Smooth muscle cell (in vitro differentiated cells): ENCODE measurements around the gene APOBEC2. TPM values are rescaled to one million over a fixed set of nuclear protein-coding genes. Genes with fewer than 3 reads are reported as not detected.
A peak's percentile ranks its signal among the peaks of the same experiment; 100 is the strongest.

Source experiments
- DNase-seq: peaks from one replicate; lab custom pipeline; 2025; ENCODE audit not compliant: unreplicated experiment; lab: John Stamatoyannopoulos, UW
- H2AFZ ChIP-seq: fragments of 200-600 bp; sonication (generic); 2 replicates; pipeline ENCODE4 v1.6.0; 2016; ENCODE audit warnings: antibody characterized with exemption, low read depth, mild to moderate bottlenecking
- H3F3A ChIP-seq: fragments of 200-600 bp; sonication (generic); 2 replicates; pipeline ENCODE4 v1.6.0; 2017; ENCODE audit warnings: antibody characterized with exemption, low read depth
- H3K27ac ChIP-seq: fragments of 200-600 bp; sonication (generic); 2 replicates; pipeline ENCODE4 v1.5.1; 2016; ENCODE audit warnings: low read depth, mild to moderate bottlenecking
- H3K27me3 ChIP-seq: fragments of 200-600 bp; sonication (generic); 2 replicates; pipeline ENCODE4 v1.6.1; 2016; ENCODE audit warnings: low read depth, mild to moderate bottlenecking
- H3K36me3 ChIP-seq: fragments of 200-600 bp; sonication (generic); 2 replicates; pipeline ENCODE4 v1.5.1; 2016; ENCODE audit warnings: low read depth
- H3K4me1 ChIP-seq: fragments of 200-600 bp; sonication (generic); 2 replicates; pipeline ENCODE4 v1.5.1; 2016; ENCODE audit warnings: low read depth
- H3K4me2 ChIP-seq: fragments of 200-600 bp; sonication (generic); 2 replicates; pipeline ENCODE4 v1.6.0; 2016; ENCODE audit warnings: mild to moderate bottlenecking
- H3K4me3 ChIP-seq: fragments of 200-600 bp; sonication (generic); 2 replicates; pipeline ENCODE4 v1.5.1; 2016; ENCODE audit warnings: mild to moderate bottlenecking
- H3K79me2 ChIP-seq: fragments of 200-600 bp; sonication (generic); 2 replicates; pipeline ENCODE4 v1.6.0; 2016; ENCODE audit warnings: low read depth, mild to moderate bottlenecking
- H3K9ac ChIP-seq: fragments of 200-600 bp; sonication (generic); 2 replicates; pipeline ENCODE4 v1.6.0; 2016; ENCODE audit warnings: low read depth
- H3K9me3 ChIP-seq: fragments of 200-600 bp; sonication (generic); replicated peaks from 2 replicates; pipeline ENCODE4 v1.5.1; 2016; ENCODE audit warnings: low read depth
- H4K20me1 ChIP-seq: fragments of 200-600 bp; sonication (generic); 2 replicates; pipeline ENCODE4 v1.6.0; 2016; ENCODE audit warnings: low read depth
- CTCF ChIP-seq: fragments of 200-600 bp; sonication (generic); IDR thresholded peaks from 2 replicates; pipeline ENCODE4 v1.5.1; 2017; ENCODE audit warnings: borderline replicate concordance, mild to moderate bottlenecking, antibody characterized with exemption; ENCODE audit not compliant: insufficient read depth, poor library complexity, severe bottlenecking
- WGBS: methylation state at CpG from one replicate; pipeline ENCODE4 v1.1.7; 2016; ENCODE audit warnings: low lambda C conversion rate; 5-methylcytosine and 5-hydroxymethylcytosine counted together
- polyA plus RNA-seq: library from polyadenylated mRNA; unstranded; fragments of >200 nt; fragmentation: Nextera tagmentation; extraction: Ambion mirVana; gene quantifications from 2 replicates; pipeline ENCODE4 v1.2.1, GENCODE V29; 2016
- total RNA-seq: library from RNA; depleted of rRNA; stranded (reverse); fragments of >200 nt; gene quantifications from 2 replicates; pipeline ENCODE4 v1.2.3, GENCODE V29; 2014

Gene APOBEC2
- total and polyA plus RNA-seq, 2 experiments from 2014 or later, result 1.2 TPM; not detected in 1

GRCh38 chr6:41054511-41054910 is 1.5 kb downstream of the APOBEC2 start:
- Histone ChIP-seq H2AFZ (no peak overlapping the region), H3K4me2 (no peak overlapping the region), H3F3A (no peaks in the 10 kb centered on the region), H4K20me1 (no peaks in the 10 kb centered on the region), H3K9me3 (no peaks in the 10 kb centered on the region), H3K79me2 (no peaks in the 10 kb centered on the region), H3K4me3 (no peak overlapping the region), H3K9ac (no peak overlapping the region), H3K4me1 (peaks cover 10% of the 10 kb centered on the region), H3K27ac (no peak overlapping the region), H3K36me3 (no peaks in the 10 kb centered on the region), H3K27me3 (no peaks in the 10 kb centered on the region)
- TF ChIP-seq CTCF, result no peak
- DNase-seq, result no peak
- 96% methylated on average over 3 of the region's 3 CpGs for WGBS

DNA sequence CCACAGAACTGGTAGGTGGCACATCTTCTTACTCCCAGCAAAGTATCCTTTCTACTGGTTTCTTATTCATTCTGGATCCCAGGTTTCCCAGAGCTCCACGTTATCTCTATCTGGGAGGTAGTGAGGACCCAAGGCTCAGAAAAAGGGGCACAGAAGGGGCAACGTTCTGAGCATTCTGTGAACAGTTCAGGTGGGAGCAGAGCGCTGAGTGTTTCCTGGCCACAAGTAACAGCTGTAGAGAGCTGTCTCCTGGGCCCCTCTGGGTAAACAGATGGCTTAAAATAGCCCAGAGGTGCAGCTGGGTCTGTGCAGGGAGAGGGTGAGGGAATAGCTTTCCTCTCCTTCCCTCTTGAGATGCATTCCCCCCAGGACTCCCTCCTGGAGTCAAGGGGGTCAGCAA is 2.1 kb downstream of the APOBEC2 start:
- no peak overlapping the region for H3K4me3 ChIP-seq
- H3K27me3 ChIP-seq, result no peaks in the 10 kb centered on the region
- no peaks in the 10 kb centered on the region for H3F3A ChIP-seq
- H3K9me3 ChIP-seq, result no peaks in the 10 kb centered on the region
- H3K9ac ChIP-seq, result no peak overlapping the region
- H2AFZ ChIP-seq, result no peak overlapping the region
- peak overlapping the region; percentile 40 for H3K4me2 ChIP-seq
- H4K20me1 ChIP-seq, result no peaks in the 10 kb centered on the region
- peaks cover 7% of the 10 kb centered on the region for H3K4me1 ChIP-seq
- H3K36me3 ChIP-seq, result no peaks in the 10 kb centered on the region
- H3K79me2 ChIP-seq, result no peaks in the 10 kb centered on the region
- no peak overlapping the region for H3K27ac ChIP-seq
- WGBS, result 82% methylated on average over 3 of the region's 3 CpGs
- no peak for TF ChIP-seq CTCF
- DNase-seq, result no peak

GRCh38 chr6:41056768-41057490 is 3.9 kb downstream of the APOBEC2 start:
- Histone ChIP-seq H3K27ac (no peak overlapping the region), H3K4me2 (no peak overlapping the region), H3K27me3 (no peaks in the 10 kb centered on the region), H3K9ac (no peak overlapping the region), H4K20me1 (no peaks in the 10 kb centered on the region), H3K4me3 (no peak overlapping the region), H3K79me2 (no peaks in the 10 kb centered on the region), H3K36me3 (no peaks in the 10 kb centered on the region), H3K4me1 (peaks cover 7% of the 10 kb centered on the region), H3K9me3 (no peaks in the 10 kb centered on the region), H3F3A (no peaks in the 10 kb centered on the region), H2AFZ (no peak overlapping the region)
- DNase-seq, result no peak
- TF ChIP-seq CTCF, result no peak
- 74% methylated on average over 6 of the region's 6 CpGs for WGBS

DNA sequence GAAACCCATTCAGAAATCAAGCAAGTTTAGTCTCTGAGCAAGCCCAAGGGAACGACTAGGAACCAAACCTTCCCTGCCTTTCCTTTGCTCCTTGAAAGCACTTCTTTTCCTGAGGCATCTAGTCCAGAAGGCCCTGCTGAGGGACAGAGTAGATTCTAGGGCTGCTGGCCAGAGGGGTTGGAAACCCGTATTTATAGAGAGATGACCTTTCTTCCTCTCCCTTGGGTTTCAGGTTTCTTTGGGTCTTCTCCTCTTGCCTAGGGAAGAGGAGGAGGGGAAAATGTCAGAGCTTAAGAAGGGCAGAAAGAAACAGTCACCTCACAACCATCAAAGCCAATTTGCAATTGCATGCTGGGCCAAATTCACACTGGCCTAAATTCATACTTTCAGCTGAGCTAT is 5.8 kb downstream of the APOBEC2 start:
- H3K4me1 ChIP-seq, result peaks cover 1% of the 10 kb centered on the region
- no peak overlapping the region for H3K9ac ChIP-seq
- no peak overlapping the region for H3K4me3 ChIP-seq
- H3K4me2 ChIP-seq, result no peak overlapping the region
- no peak overlapping the region for H2AFZ ChIP-seq
- H4K20me1 ChIP-seq, result no peaks in the 10 kb centered on the region
- no peaks in the 10 kb centered on the region for H3K9me3 ChIP-seq
- no peak for DNase-seq
- no peaks in the 10 kb centered on the region for H3K36me3 ChIP-seq
- H3K27me3 ChIP-seq, result no peaks in the 10 kb centered on the region
- no peaks in the 10 kb centered on the region for H3F3A ChIP-seq
- TF ChIP-seq CTCF, result no peak
- no peak overlapping the region for H3K27ac ChIP-seq
- 74% methylated on average over 2 of the region's 2 CpGs for WGBS
- H3K79me2 ChIP-seq, result no peaks in the 10 kb centered on the region
